Colonic mucosa (tissue), 4 donors: Measurements from ENCODE around the gene KRTAP13-3. TPM values are rescaled to one million over a fixed set of nuclear protein-coding genes. Genes with fewer than 3 reads are reported as not detected.

Source experiments
- DNase-seq: peaks from one replicate; pipeline ENCODE4 v3.0.0-alpha.2; 2020
- H3K27ac ChIP-seq: fragments of 200-600 bp; one replicate; pipeline ENCODE4 v1.8.0; 2021
- H3K27me3 ChIP-seq: fragments of 200-600 bp; one replicate; pipeline ENCODE4 v1.8.0; 2021
- H3K36me3 ChIP-seq: fragments of 200-600 bp; one replicate; pipeline ENCODE4 v1.8.0; 2021
- H3K4me1 ChIP-seq: fragments of 200-600 bp; one replicate; pipeline ENCODE4 v1.8.0; 2021; ENCODE audit warnings: mild to moderate bottlenecking
- H3K4me3 ChIP-seq: fragments of 200-600 bp; one replicate; pipeline ENCODE4 v1.8.0; 2021
- H3K9ac ChIP-seq, 2 donors: one replicate each; pipeline ENCODE4 v1.7.0; 2013; ENCODE audit warnings: control low read depth in 2 of 2, low read depth in 2 of 2, low read length in 2 of 2
- H3K9me3 ChIP-seq: fragments of 200-600 bp; one replicate; pipeline ENCODE4 v1.8.0; 2021
- CTCF ChIP-seq: fragments of 200-600 bp; IDR thresholded peaks from one replicate; pipeline ENCODE4 v1.8.0; 2022; ENCODE audit warnings: antibody characterized with exemption, mild to moderate bottlenecking
- intact Hi-C: fragments of 100-400 bp; cut with DNase I; formaldehyde crosslinking; loops from one replicate; pipeline ENCODE4 v1.14.1; 2022
- total RNA-seq, 2 donors: library from RNA; stranded (reverse); fragmentation: NEBNext Ultra II Directional in 1 of 2; extraction: Animal tissue kit (Norgen Biotek cat#: 25700) in 1 of 2; gene quantifications; one replicate each; pipeline ENCODE4 v1.2.1, GENCODE V29; 2021
- donor health status: healthy.
- donor health status: DM: no; HTN: no; CAD: no.
- donor health status: DM: no; HTN: no; CAD: no.

The KRTAP13-3 gene
- total RNA-seq, 2 donors from 2014 or later: not detected

GRCh38 chr21:30430170-30430655 lies 4.5 kb upstream of the KRTAP13-3 start, which contains the start of gene KRTAP13-4:
TSS of gene KRTAP13-4 (plus strand) at chr21:30430220. CDS start at chr21:30430276, 56 bp downstream.
- H3K9ac ChIP-seq: no peak within 1 kb of the TSS
- intact Hi-C loops: no loop called here
- no peaks in the 10 kb centered on the region for H3K27me3 ChIP-seq
- no peak for DNase-seq
- no peaks in the 10 kb centered on the region for H3K9me3 ChIP-seq
- H3K27ac ChIP-seq: no peak within 1 kb of the TSS
- no peak within 1 kb of the TSS for H3K4me3 ChIP-seq
- no peaks in the 10 kb centered on the region for H3K36me3 ChIP-seq
- H3K4me1 ChIP-seq: no peaks in the 10 kb centered on the region
- TF ChIP-seq CTCF: no peak

- no peak overlapping the region for H3K9ac ChIP-seq
- no peak for TF ChIP-seq CTCF
- no peaks in the 10 kb centered on the region for H3K36me3 ChIP-seq
- intact Hi-C loops: no loop called here
- H3K4me1 ChIP-seq: no peaks in the 10 kb centered on the region
- H3K27me3 ChIP-seq: no peaks in the 10 kb centered on the region
- no peak for DNase-seq
- H3K9me3 ChIP-seq: no peaks in the 10 kb centered on the region
- no peak overlapping the region for H3K27ac ChIP-seq
- no peak overlapping the region for H3K4me3 ChIP-seq
Observed at GRCh38 chr21:30426731-30427130, 1.0 kb upstream of the KRTAP13-3 start.

- no peak for TF ChIP-seq CTCF
- Histone ChIP-seq H3K36me3 (no peaks in the 10 kb centered on the region), H3K9ac (no peak overlapping the region), H3K27me3 (no peaks in the 10 kb centered on the region), H3K4me3 (no peak overlapping the region), H3K4me1 (no peaks in the 10 kb centered on the region), H3K27ac (no peak overlapping the region), H3K9me3 (no peaks in the 10 kb centered on the region)
- intact Hi-C loops: no loop called here
- no peak for DNase-seq
Observed at GRCh38 chr21:30415993-30416392, 9.7 kb downstream of the KRTAP13-3 start.

GRCh38 chr21:30408782-30409494 lies 16.8 kb downstream of the KRTAP13-3 start:
- TF ChIP-seq CTCF: peak; percentile 51
- no peaks in the 10 kb centered on the region for H3K36me3 ChIP-seq
- no peak overlapping the region for H3K27ac ChIP-seq
- no peak overlapping the region for H3K4me3 ChIP-seq
- no peaks in the 10 kb centered on the region for H3K27me3 ChIP-seq
- H3K4me1 ChIP-seq: no peaks in the 10 kb centered on the region
- DNase-seq: peak; percentile 65
- no peak overlapping the region for H3K9ac ChIP-seq
- no peaks in the 10 kb centered on the region for H3K9me3 ChIP-seq
- intact Hi-C loops: loop anchor here (5.0 kb wide), 1 partner anchor 67 kb away; no protein-coding TSS in a partner anchor

GRCh38 chr21:30395731-30396130 lies 30.0 kb downstream of the KRTAP13-3 start, which contains the start of gene KRTAP13-1:
TSS of gene KRTAP13-1 (plus strand) at chr21:30396031. CDS start at chr21:30396087, 56 bp downstream.
- no peak for TF ChIP-seq CTCF
- Histone ChIP-seq H3K36me3 (no peaks in the 10 kb centered on the region), H3K9ac (no peak within 1 kb of the TSS), H3K4me1 (no peaks in the 10 kb centered on the region), H3K9me3 (no peaks in the 10 kb centered on the region), H3K4me3 (no peak within 1 kb of the TSS), H3K27ac (no peak within 1 kb of the TSS), H3K27me3 (no peaks in the 10 kb centered on the region)
- intact Hi-C loops: no loop called here
- no peak for DNase-seq
